Endometrial microvascular endothelial cells (primary cell): ENCODE measurements around the gene DLGAP1. TPM values are rescaled to one million over a fixed set of nuclear protein-coding genes. Genes with fewer than 3 reads are reported as not detected.
"Not testable (repeated sequence)": the region's sequence is repeated elsewhere in the genome, so short reads cannot be mapped to it uniquely, and the experiment has no call there.

Source experiments
- in situ Hi-C: cut with HindIII; loops from 2 replicates; pipeline ENCODE4 v1.10.0; 2017; ENCODE audit warnings: low sequenced_read_pairs, low pct_unique_long_range_greater_than_20kb; ENCODE audit errors: inconsistent ontology term
- total RNA-seq: library from RNA; depleted of rRNA; stranded (reverse); fragments of >200 nt; gene quantifications from one replicate; pipeline ENCODE4 v1.2.3, GENCODE V29; 2015; ENCODE audit errors: inconsistent ontology term

DLGAP1 gene
- total RNA-seq: not detected

DNA sequence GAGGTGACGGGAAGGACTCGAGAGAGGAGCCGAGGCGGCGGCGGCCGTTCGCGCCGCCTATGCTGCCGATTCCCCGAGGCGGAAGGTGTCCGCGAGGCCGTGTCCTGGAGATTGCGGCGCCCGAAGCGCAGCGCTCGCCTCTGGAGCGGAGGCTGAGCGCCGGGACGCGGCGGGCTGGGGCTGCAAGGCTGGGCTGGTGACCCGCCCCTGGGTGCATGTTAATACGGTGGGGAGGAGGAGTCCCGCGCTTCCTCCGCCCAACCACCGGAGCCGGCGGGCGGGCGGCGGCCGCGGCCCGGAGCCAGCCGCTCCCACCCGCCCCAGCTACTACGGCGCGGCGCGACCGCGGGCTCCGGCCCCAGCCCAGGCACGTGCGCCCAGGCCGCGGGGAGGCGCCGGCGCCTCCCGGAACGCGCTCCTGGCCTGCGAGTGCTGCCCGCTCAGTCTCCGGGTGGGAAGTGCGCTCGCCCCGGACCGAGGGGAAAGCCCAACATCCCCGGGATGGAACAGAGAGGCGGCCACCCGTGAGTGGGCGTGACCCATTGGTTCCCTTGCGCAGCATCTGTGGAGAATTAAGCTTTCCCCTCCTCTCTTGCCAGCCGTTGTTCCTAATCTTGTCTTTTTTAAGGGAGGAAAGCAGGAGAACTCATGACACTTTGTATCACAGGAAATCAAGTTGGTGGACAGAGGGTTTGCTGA, at the start of gene DLGAP1:
Gene DLGAP1 (minus strand): TSS at position 195 of the 699 bp plus-strand sequence.
- in situ Hi-C loops: no loop called here

- in situ Hi-C loops: not testable (repeated sequence)
Measured at GRCh38 chr18:4494703-4495284, 39.7 kb upstream of the DLGAP1 start.

- in situ Hi-C loops: no loop called here
Measured at GRCh38 chr18:4468511-4468910, 13.4 kb upstream of the DLGAP1 start.

DNA sequence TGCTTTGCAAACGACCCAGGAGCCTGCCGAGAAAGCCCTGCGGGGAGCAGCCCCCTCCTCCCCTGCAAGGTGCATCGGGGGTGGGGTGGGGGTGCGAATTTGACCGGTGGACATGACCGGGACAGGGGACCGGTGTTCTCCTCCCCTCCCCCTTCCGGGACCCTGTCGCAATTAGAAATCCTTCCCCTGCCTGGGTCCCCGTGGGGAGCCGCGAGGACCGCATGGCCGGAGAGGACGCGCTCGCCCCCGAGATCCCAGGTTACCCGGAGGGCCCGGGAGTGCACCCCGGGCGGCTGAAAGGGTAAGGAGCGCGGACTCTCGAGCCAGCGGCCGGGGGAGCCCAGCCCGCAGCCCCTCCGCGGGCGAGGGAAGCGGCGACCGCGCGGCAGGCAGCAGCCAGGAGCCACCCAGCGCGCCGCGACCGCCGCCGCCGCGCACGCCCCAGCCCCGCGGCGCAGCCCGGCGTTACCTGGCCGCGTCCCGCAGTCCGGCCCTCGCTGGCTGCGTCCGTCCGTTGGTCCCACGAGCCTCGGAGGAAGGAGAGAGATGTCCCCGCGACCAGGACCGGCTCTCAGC, 482 bp downstream of the DLGAP1 start:
- in situ Hi-C loops: no loop called here

- in situ Hi-C loops: no loop called here
Measured at GRCh38 chr18:4453874-4454536, 1.1 kb downstream of the DLGAP1 start.

DNA sequence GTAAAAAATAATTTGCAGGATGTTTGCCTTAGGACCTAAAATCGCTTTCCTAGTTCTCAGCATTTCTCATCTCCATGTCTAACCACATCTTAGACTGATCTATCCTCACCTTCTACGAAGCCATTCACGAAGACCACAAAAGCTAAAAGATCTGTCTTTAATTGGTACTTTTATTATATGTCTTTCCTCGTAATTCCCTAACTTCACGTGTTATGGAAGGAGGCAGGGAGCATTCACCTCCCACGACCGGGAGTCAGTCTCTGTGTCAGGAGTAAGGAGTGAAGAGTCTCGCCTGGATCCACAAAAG, 1.6 kb downstream of the DLGAP1 start:
- in situ Hi-C loops: no loop called here

- in situ Hi-C loops: no loop called here
Measured at GRCh38 chr18:4450065-4450658, 4.9 kb downstream of the DLGAP1 start.

DNA sequence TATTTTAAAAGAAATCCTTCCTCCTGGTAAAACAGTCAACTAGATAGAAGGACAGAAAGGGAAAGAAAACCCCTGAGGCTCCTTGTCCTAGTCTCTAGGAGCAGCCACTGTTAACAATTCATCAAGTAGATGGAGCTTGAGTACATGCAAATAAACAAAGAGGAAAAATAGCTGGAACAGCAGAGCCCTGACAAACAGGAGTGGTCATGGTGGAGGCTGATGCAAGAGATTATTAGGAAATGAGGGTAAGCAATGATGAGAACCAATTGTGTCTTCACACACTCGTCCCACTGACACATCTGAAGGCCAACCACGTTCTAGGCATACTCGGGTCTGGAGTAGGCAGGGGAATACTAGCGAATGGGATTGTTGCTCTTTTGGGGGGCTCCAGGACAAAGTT, 9.2 kb downstream of the DLGAP1 start:
- in situ Hi-C loops: no loop called here

GRCh38 chr18:4444306-4444705, 10.8 kb downstream of the DLGAP1 start:
- in situ Hi-C loops: no loop called here

DNA sequence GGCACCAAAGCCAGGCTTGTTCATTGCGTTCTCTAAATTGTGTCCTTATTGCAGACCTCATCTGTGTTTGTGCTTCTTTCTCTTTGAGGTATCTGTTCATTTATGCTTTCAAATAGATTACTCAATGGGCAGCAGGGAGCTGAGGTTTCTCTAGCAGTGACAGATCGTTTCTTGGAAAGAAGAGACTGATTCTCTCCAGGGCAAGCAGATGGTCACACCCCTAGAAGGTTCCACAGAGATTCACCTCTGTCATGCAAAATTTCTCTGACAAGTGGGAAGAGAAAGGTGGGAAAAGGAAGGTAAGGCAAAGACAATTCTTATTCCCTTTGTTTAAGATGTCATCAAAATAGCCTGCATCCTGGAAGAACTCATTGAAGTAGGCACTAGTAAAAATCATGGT, 14.0 kb downstream of the DLGAP1 start:
- in situ Hi-C loops: no loop called here

DNA sequence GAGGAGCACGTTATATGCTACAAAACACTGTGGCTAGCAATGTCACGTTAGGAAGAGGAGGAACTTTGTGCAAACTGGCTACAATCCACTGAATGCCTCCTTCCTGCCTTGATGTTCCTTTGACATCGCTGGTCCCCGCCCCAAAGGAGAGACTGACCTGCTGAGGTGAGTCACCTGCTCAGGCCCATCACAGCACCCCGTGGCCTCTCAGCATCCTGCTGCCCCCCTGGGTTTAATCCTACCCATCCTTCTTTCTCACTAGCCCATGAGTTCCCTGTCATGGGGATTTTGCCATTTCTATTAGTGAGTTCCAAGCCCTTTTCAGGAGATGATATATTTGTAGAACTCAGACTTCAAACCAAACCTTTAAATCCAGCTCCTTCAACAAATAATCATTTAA, 16.2 kb downstream of the DLGAP1 start:
- in situ Hi-C loops: no loop called here

GRCh38 chr18:4433717-4434116, 21.4 kb downstream of the DLGAP1 start:
- in situ Hi-C loops: no loop called here

GRCh38 chr18:4430836-4431235, 24.3 kb downstream of the DLGAP1 start:
- in situ Hi-C loops: no loop called here

- in situ Hi-C loops: no loop called here
Measured at GRCh38 chr18:4417714-4418113, 37.4 kb downstream of the DLGAP1 start.

DNA sequence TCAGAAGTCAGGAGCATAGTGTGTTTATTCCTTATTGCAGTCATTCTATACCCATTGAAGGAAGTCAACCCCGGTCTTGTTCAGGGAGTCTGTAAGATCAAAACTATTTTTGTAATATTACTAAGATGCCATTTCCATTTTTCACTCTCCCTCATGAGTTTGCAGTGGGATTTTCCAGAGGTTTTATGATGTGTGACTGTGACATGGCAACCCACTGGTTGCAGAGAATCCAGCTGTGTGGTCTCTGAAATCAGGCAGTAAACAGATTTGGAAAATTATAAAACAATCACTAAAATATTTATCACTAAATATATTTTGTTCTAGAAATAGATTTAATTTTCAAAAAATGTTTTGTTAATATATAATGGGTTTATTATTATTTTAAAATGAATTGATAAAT, 38.1 kb downstream of the DLGAP1 start:
- in situ Hi-C loops: no loop called here

- in situ Hi-C loops: no loop called here
Measured at GRCh38 chr18:4412286-4412685, 42.8 kb downstream of the DLGAP1 start.

- in situ Hi-C loops: no loop called here
Measured at GRCh38 chr18:4406856-4407255, 48.3 kb downstream of the DLGAP1 start.

- in situ Hi-C loops: no loop called here
Measured at GRCh38 chr18:4405965-4406364, 49.1 kb downstream of the DLGAP1 start.

GRCh38 chr18:4403836-4404235, 51.3 kb downstream of the DLGAP1 start:
- in situ Hi-C loops: no loop called here

DNA sequence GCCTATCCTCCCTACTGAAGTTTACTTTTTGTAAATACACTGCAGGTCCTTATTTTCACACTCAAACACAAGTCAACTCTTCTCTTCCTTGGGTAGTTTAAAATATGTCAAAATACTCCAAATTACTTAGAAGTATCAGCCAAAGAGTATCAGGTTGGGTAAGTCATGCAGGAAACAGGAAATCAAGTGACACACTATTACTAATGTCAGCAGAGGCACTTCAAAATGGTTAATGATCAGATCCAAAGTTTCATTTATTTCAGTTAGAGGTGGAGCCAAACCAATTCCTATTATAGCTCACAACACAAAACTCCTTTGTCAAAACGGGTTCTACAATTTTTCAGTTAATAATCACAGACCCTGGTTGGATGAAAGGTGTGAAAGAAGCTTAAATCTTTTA, 54.2 kb downstream of the DLGAP1 start:
- in situ Hi-C loops: no loop called here
